DMS53 treated with DMSO at 0.1 percent for 48 hours (cell line): ENCODE data around the gene FGD5.

ENCODE experiments used
- DNase-seq: peaks from one replicate; lab custom pipeline; 2025; ENCODE audit not compliant: unreplicated experiment; lab: John Stamatoyannopoulos, UW

Gene FGD5

GRCh38 chr3:14787630-14788029 is 31.1 kb upstream of the FGD5 start:
- DNase-seq = no peak

GRCh38 chr3:14788644-14789043 is 30.1 kb upstream of the FGD5 start:
- DNase-seq = no peak

- DNase-seq = no peak
These were observed 29.5 kb upstream of the FGD5 start for GRCh38 chr3:14789221-14789620.

GRCh38 chr3:14789640-14790285 is 29.0 kb upstream of the FGD5 start:
- DNase-seq = no peak

- peak; percentile 0 for DNase-seq
These were observed 27.3 kb upstream of the FGD5 start for GRCh38 chr3:14791343-14791945.

- no peak for DNase-seq
These were observed 26.1 kb upstream of the FGD5 start for GRCh38 chr3:14792691-14793121.

- DNase-seq = no peak
These were observed 25.5 kb upstream of the FGD5 start for GRCh38 chr3:14793126-14793857.

GRCh38 chr3:14793858-14794234 is 24.9 kb upstream of the FGD5 start:
- no peak for DNase-seq

GRCh38 chr3:14794435-14794834 is 24.3 kb upstream of the FGD5 start:
- no peak for DNase-seq

GRCh38 chr3:14795996-14796395 is 22.8 kb upstream of the FGD5 start:
- no peak for DNase-seq

- no peak for DNase-seq
These were observed 22.2 kb upstream of the FGD5 start for GRCh38 chr3:14796403-14797077.

GRCh38 chr3:14797731-14798130 is 21.0 kb upstream of the FGD5 start:
- DNase-seq = no peak

- no peak for DNase-seq
These were observed 20.5 kb upstream of the FGD5 start for GRCh38 chr3:14798231-14798630.

GRCh38 chr3:14799146-14799545 is 19.6 kb upstream of the FGD5 start:
- no peak for DNase-seq

- DNase-seq = no peak
These were observed 17.7 kb upstream of the FGD5 start for GRCh38 chr3:14801031-14801430.

- DNase-seq = no peak
These were observed 16.9 kb upstream of the FGD5 start for GRCh38 chr3:14801668-14802380.

GRCh38 chr3:14802381-14802731 is 16.4 kb upstream of the FGD5 start:
- DNase-seq = no peak

- no peak for DNase-seq
These were observed 15.4 kb upstream of the FGD5 start for GRCh38 chr3:14803101-14803980.

- no peak for DNase-seq
These were observed 14.6 kb upstream of the FGD5 start for GRCh38 chr3:14803981-14804834.
